MM.1S (cell line): ENCODE data around the gene TMEM248.

Experiments
- EZH2phosphoT487 ChIP-seq: fragments of 300-600 bp; sonication (generic); IDR thresholded peaks from 2 replicates; pipeline ENCODE4 v1.6.1; 2018; ENCODE audit warnings: antibody characterized with exemption, low read length
- TF ChIP-seq, protein P1 (sequence below): fragments of 300-600 bp; sonication (generic); IDR thresholded peaks from 2 replicates; pipeline ENCODE4 v1.5.1; 2016; ENCODE audit warnings: antibody characterized with exemption, low read length, mixed read lengths

DNA sequence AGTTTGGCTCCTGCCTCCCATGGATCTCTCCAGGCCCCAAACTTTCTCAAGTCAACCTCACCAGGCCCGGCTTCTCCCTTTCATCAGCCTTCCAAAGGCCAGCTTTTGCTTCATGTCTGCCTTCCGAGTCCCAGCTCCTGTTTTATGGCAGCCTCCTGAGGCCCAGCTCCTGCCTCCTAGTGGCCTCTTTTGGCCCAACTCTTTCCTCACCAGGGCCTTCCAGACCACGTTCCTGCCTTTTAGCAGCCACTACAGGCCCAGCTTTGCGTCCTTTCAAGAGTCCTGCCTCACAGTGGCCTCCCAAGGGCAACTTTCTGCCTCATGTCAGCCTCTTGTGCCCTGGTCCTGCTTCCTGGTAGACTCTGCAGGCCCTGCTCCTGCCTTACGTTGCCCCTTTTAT is 15.3 kb upstream of the TMEM248 start:
- TF ChIP-seq, protein P1, sequence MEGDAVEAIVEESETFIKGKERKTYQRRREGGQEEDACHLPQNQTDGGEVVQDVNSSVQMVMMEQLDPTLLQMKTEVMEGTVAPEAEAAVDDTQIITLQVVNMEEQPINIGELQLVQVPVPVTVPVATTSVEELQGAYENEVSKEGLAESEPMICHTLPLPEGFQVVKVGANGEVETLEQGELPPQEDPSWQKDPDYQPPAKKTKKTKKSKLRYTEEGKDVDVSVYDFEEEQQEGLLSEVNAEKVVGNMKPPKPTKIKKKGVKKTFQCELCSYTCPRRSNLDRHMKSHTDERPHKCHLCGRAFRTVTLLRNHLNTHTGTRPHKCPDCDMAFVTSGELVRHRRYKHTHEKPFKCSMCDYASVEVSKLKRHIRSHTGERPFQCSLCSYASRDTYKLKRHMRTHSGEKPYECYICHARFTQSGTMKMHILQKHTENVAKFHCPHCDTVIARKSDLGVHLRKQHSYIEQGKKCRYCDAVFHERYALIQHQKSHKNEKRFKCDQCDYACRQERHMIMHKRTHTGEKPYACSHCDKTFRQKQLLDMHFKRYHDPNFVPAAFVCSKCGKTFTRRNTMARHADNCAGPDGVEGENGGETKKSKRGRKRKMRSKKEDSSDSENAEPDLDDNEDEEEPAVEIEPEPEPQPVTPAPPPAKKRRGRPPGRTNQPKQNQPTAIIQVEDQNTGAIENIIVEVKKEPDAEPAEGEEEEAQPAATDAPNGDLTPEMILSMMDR = peak; percentile 19; the same call in 1 of the 2 replicates
- TF ChIP-seq EZH2phosphoT487 = no peak
